Right atrium auricular region (tissue), 2 donors: ENCODE measurements around the gene PDP2. TPM values are rescaled to one million over a fixed set of nuclear protein-coding genes. Genes with fewer than 3 reads are reported as not detected.

Source experiments
- DNase-seq: peaks from one replicate; pipeline ENCODE4 v3.0.0-alpha.2; 2019; ENCODE audit warnings: low spot score
- H3K27ac ChIP-seq, 2 donors: fragments of 200-600 bp; sonication (generic); 1 replicate in 1 of 2; 2 replicates in 1 of 2; pipeline ENCODE4 v1.5.1; 2016 to 2019
- H3K27me3 ChIP-seq, 2 donors: fragments of 200-600 bp; sonication (generic); one replicate each; pipeline versions ENCODE4 v1.5.1 to v1.6.0; 2017 to 2019
- H3K36me3 ChIP-seq: fragments of 200-600 bp; sonication (generic); one replicate; pipeline ENCODE4 v1.5.1; 2016
- H3K4me1 ChIP-seq, 2 donors: fragments of 200-600 bp; sonication (generic); one replicate each; pipeline versions ENCODE4 v1.5.1 to v1.6.0; 2017 to 2019
- H3K4me3 ChIP-seq, 2 donors: fragments of 200-600 bp; sonication (generic); 1 replicate in 1 of 2; 2 replicates in 1 of 2; pipeline ENCODE4 v1.5.1; 2017 to 2019; ENCODE audit warnings: mild to moderate bottlenecking in 1 of 2, moderate library complexity in 1 of 2
- H3K9me3 ChIP-seq, 2 donors: fragments of 200-600 bp; sonication (generic); one replicate each; pipeline ENCODE4 v1.5.1; 2019
- CTCF ChIP-seq, 2 donors: fragments of 200-600 bp; sonication (generic); IDR thresholded peaks; one replicate each; pipeline ENCODE4 v1.5.1; 2019; ENCODE audit warnings: antibody characterized with exemption in 2 of 2
- total RNA-seq, 2 donors: library from RNA; depleted of rRNA; stranded (reverse); fragments of >200 nt; gene quantifications; one replicate each; pipeline ENCODE4 v1.1.0, GENCODE V29; 2016

PDP2 gene
- total RNA-seq, 2 donors from 2014 or later: 1.7 to 3.4 TPM

- Histone ChIP-seq H3K4me1 (peaks cover 0 to 35% of the 10 kb centered on the region in 2 donors), H3K27me3 (no peaks in the 10 kb centered on the region), H3K9me3 (no peaks in the 10 kb centered on the region), H3K36me3 (no peaks in the 10 kb centered on the region), H3K27ac (peak overlapping the region in 1 of 2 donors; percentile 14), H3K4me3 (no peak overlapping the region)
- no peak for DNase-seq
- no peak for TF ChIP-seq CTCF (IDR thresholded peaks at IDR 0.05)
Measured at GRCh38 chr16:66910175-66910940, 30.0 kb downstream of the PDP2 start.

- Histone ChIP-seq H3K9me3 (no peaks in the 10 kb centered on the region), H3K4me3 (no peak overlapping the region), H3K4me1 (peaks cover 0 to 28% of the 10 kb centered on the region in 2 donors), H3K27ac (peak overlapping the region; percentile 14 to 16), H3K36me3 (no peaks in the 10 kb centered on the region), H3K27me3 (no peaks in the 10 kb centered on the region)
- no peak for TF ChIP-seq CTCF (IDR thresholded peaks at IDR 0.05)
- no peak for DNase-seq
Measured at GRCh38 chr16:66911112-66911511, 30.8 kb downstream of the PDP2 start.

GRCh38 chr16:66911801-66912200, 31.5 kb downstream of the PDP2 start:
- H3K4me1 ChIP-seq: peaks cover 0 to 21% of the 10 kb centered on the region in 2 donors
- DNase-seq: no peak
- no peak overlapping the region for H3K4me3 ChIP-seq
- TF ChIP-seq CTCF (IDR thresholded peaks at IDR 0.05): no peak
- H3K27ac ChIP-seq: no peak overlapping the region
- H3K36me3 ChIP-seq: no peaks in the 10 kb centered on the region
- H3K9me3 ChIP-seq: no peaks in the 10 kb centered on the region
- H3K27me3 ChIP-seq: no peaks in the 10 kb centered on the region

GRCh38 chr16:66913081-66913480, 32.8 kb downstream of the PDP2 start:
- no peak for TF ChIP-seq CTCF (IDR thresholded peaks at IDR 0.05)

GRCh38 chr16:66913711-66914110, 33.4 kb downstream of the PDP2 start:
- DNase-seq: no peak
- H3K27ac ChIP-seq: no peak overlapping the region
- H3K4me3 ChIP-seq: no peak overlapping the region
- no peaks in the 10 kb centered on the region for H3K36me3 ChIP-seq
- no peaks in the 10 kb centered on the region for H3K9me3 ChIP-seq
- no peaks in the 10 kb centered on the region for H3K27me3 ChIP-seq
- peaks cover 0 to 8% of the 10 kb centered on the region in 2 donors for H3K4me1 ChIP-seq
- no peak for TF ChIP-seq CTCF (IDR thresholded peaks at IDR 0.05)

More at GRCh38 chr16:66913081-66913480, 32.8 kb downstream of the PDP2 start:
- no peak for DNase-seq
- no peaks in the 10 kb centered on the region for H3K27me3 ChIP-seq
- no peaks in the 10 kb centered on the region for H3K36me3 ChIP-seq
- no peaks in the 10 kb centered on the region for H3K9me3 ChIP-seq
- no peak overlapping the region for H3K27ac ChIP-seq
- H3K4me1 ChIP-seq: peaks cover 0 to 8% of the 10 kb centered on the region in 2 donors
- no peak overlapping the region for H3K4me3 ChIP-seq
